HG03565 (cell line): Measurements from ENCODE around the gene TAF11L2.
"Not testable (repeated sequence)": the region's sequence is repeated elsewhere in the genome, so short reads cannot be mapped to it uniquely, and the experiment has no call there.

Experiments used
- ATAC-seq: cut with Tn5 transposase; IDR thresholded peaks from one replicate; pipeline ENCODE4 v1.9.1; 2021; ENCODE audit warnings: mild to moderate bottlenecking, moderate library complexity; ENCODE audit not compliant: unreplicated experiment

The TAF11L2 gene

GRCh38 chr5:17497931-17498330 lies at the start of gene TAF11L2:
TAF11L2 (plus strand) TSS chr5:17498231.
- ATAC-seq = not testable (repeated sequence)

GRCh38 chr5:17448877-17449276 lies 49.2 kb upstream of the TAF11L2 start:
- ATAC-seq = no peak

- no peak for ATAC-seq
Measured at GRCh38 chr5:17452936-17453335, 45.1 kb upstream of the TAF11L2 start.

- no peak for ATAC-seq
Measured at GRCh38 chr5:17455942-17456341, 42.1 kb upstream of the TAF11L2 start.

GRCh38 chr5:17461793-17462192 lies 36.2 kb upstream of the TAF11L2 start:
- ATAC-seq = no peak

GRCh38 chr5:17463653-17464052 lies 34.4 kb upstream of the TAF11L2 start:
- ATAC-seq = no peak

GRCh38 chr5:17470064-17470463 lies 28.0 kb upstream of the TAF11L2 start:
- no peak for ATAC-seq

- ATAC-seq = not testable (repeated sequence)
Measured at GRCh38 chr5:17475064-17475463, 23.0 kb upstream of the TAF11L2 start.

GRCh38 chr5:17477043-17477442 lies 21.0 kb upstream of the TAF11L2 start:
- ATAC-seq = no peak

- no peak for ATAC-seq
Measured at GRCh38 chr5:17477573-17478265, 20.3 kb upstream of the TAF11L2 start.

- ATAC-seq = no peak
Measured at GRCh38 chr5:17481378-17481777, 16.7 kb upstream of the TAF11L2 start.

GRCh38 chr5:17482790-17483189 lies 15.2 kb upstream of the TAF11L2 start:
- no peak for ATAC-seq

- ATAC-seq = not testable (repeated sequence)
Measured at GRCh38 chr5:17486464-17487173, 11.4 kb upstream of the TAF11L2 start.

- no peak for ATAC-seq
Measured at GRCh38 chr5:17487174-17487512, 10.9 kb upstream of the TAF11L2 start.

- ATAC-seq = not testable (repeated sequence)
Measured at GRCh38 chr5:17491257-17491656, 6.8 kb upstream of the TAF11L2 start.

- no peak for ATAC-seq
Measured at GRCh38 chr5:17492770-17493169, 5.3 kb upstream of the TAF11L2 start.

GRCh38 chr5:17497446-17497845 lies 585 bp upstream of the TAF11L2 start:
- no peak for ATAC-seq

GRCh38 chr5:17511775-17512325 lies 13.8 kb downstream of the TAF11L2 start:
- no peak for ATAC-seq

GRCh38 chr5:17517526-17517925 lies 19.5 kb downstream of the TAF11L2 start:
- ATAC-seq = not testable (repeated sequence)

GRCh38 chr5:17518067-17518466 lies 20.0 kb downstream of the TAF11L2 start, which contains the start of gene TAF11L3:
TAF11L3 (plus strand) TSS chr5:17518367.
- not testable (repeated sequence) for ATAC-seq

- ATAC-seq = not testable (repeated sequence)
Measured at GRCh38 chr5:17519508-17519907, 21.5 kb downstream of the TAF11L2 start.

- ATAC-seq = not testable (repeated sequence)
Measured at GRCh38 chr5:17521501-17521900, 23.5 kb downstream of the TAF11L2 start, which contains the start of gene TAF11L4. TAF11L4 (plus strand) TSS chr5:17521801.
